ENCODE results near the gene RAB11FIP4. TPM values are rescaled to one million over a fixed set of nuclear protein-coding genes. Genes with fewer than 3 reads are reported as not detected.

RAB11FIP4 gene
- total and polyA plus RNA-seq, 2 donors (not counting 1 experiment from before 2014, with no cell fraction given): 17.0 to 70.5 TPM

- ATAC-seq (ENCODE audit: low read depth) (peak; percentile 35), DNase-seq (peak; percentile 89)
- Histone ChIP-seq H3K27me3 (replicated peaks in 1 of 4; ENCODE audit: control extremely low read depth in 1 of 4, control insufficient read depth in 3 of 4, insufficient read depth in 4 of 4, low read length in 3 of 4) (no peaks in the 10 kb centered on the region), H3K4me3 (ENCODE audit: control extremely low read depth in 1 of 5, extremely low read depth in 1 of 5, insufficient read depth in 1 of 5, low read depth in 2 of 5, low read length in 4 of 5) (peak overlapping the region; percentile 0 to 41 (median 30)), H3K9me3 (ENCODE audit: control extremely low read depth in 1 of 3, control insufficient read depth in 2 of 3, insufficient read depth in 1 of 3, low read length in 2 of 3) (no peaks in the 10 kb centered on the region), H3K79me2 (ENCODE audit: control insufficient read depth, insufficient read depth, low read length) (peaks cover 89% of the 10 kb centered on the region), H3K9ac (ENCODE audit: low read length) (peak overlapping the region; percentile 47), H3K4me1 (ENCODE audit: control insufficient read depth in 2 of 2, insufficient read depth in 2 of 2, low read length in 2 of 2) (peaks cover 92 to 96% of the 10 kb centered on the region in 2 donors), H3K27ac (ENCODE audit: low read length in 2 of 2) (peak overlapping the region; percentile 80 to 90), H2AFZ (ENCODE audit: insufficient read depth, low read depth, low read length, poor library complexity, severe bottlenecking) (no peak overlapping the region), H3K4me2 (replicated peaks; ENCODE audit: low read depth, low read length, poor library complexity, severe bottlenecking) (peak overlapping the region; percentile 86), H3K36me3 (replicated peaks in 1 of 2; ENCODE audit: control extremely low read depth in 1 of 2, control insufficient read depth in 1 of 2, extremely low read depth in 1 of 2, insufficient read depth in 2 of 2, low read length in 1 of 2) (no peaks in the 10 kb centered on the region), H4K20me1 (ENCODE audit: control insufficient read depth, insufficient read depth, low read length, poor library complexity, severe bottlenecking) (peaks cover 59% of the 10 kb centered on the region)
- Mint-ChIP-seq H3K4me3 (peak overlapping the region; percentile 83), H3K9me3 (ENCODE audit: insufficient read depth) (no peaks in the 10 kb centered on the region), H3K27ac (peak overlapping the region; percentile 99), H3K4me1 (peaks cover 91% of the 10 kb centered on the region), H3K27me3 (no peaks in the 10 kb centered on the region)
- intact Hi-C loops (cut with micrococcal nuclease): loop anchor here (5.0 kb wide), 1 partner anchor 526 kb away; no protein-coding TSS in a partner anchor
- no peak for TF ChIP-seq EZH2 (IDR thresholded peaks at IDR 0.05; ENCODE audit: borderline replicate concordance, insufficient read depth, low read depth, low read length, poor library complexity, severe bottlenecking)
- no peak for TF ChIP-seq CTCF (IDR thresholded peaks at IDR 0.05)
- WGBS (ENCODE audit: insufficient coverage): 47% methylated on average over 4 of the region's 11 CpGs
- ChIA-PET CTCF (interaction anchor here (0.8 to 10.3 kb wide), 10 partner anchors 8 to 174 kb away, joined by 3 to 94 read pairs (median 4); no protein-coding TSS in a partner anchor), POLR2A (interaction anchor here (0.6 to 3.1 kb wide), 7 partner anchors 16 to 1030 kb away, joined by 3 to 34 read pairs (median 6); no protein-coding TSS in a partner anchor)
These were observed 101.6 kb downstream of the RAB11FIP4 start for GRCh38 chr17:31492880-31493655.
